DND-41 (cell line): Measurements from ENCODE around the gene PLCD3.

Experiments used
- ATAC-seq: fragments of 200-7000 bp; cut with Tn5 transposase; 3 replicates; pipeline ENCODE4 v1.9.1; 2021; ENCODE audit warnings: low read depth; ENCODE audit not compliant: insufficient read depth
- DNase-seq: peaks from one replicate; pipeline ENCODE4 v3.0.0-alpha.2; 2020
- H2AFZ ChIP-seq: 2 replicates; pipeline ENCODE4 v1.6.0; 2012; ENCODE audit warnings: low read depth, low read length
- H3K27ac ChIP-seq: 2 replicates; pipeline ENCODE4 v1.5.1; 2012; ENCODE audit warnings: low read length, inconsistent platforms
- H3K27me3 ChIP-seq: fragments of 200-600 bp; sonication (generic); 2 replicates; pipeline ENCODE4 v1.6.0; 2012; ENCODE audit warnings: low read length, mild to moderate bottlenecking, inconsistent platforms; ENCODE audit not compliant: insufficient read depth, poor library complexity
- H3K36me3 ChIP-seq: 2 replicates; pipeline ENCODE4 v1.5.1; 2012; ENCODE audit warnings: low read length, inconsistent platforms; ENCODE audit not compliant: insufficient read depth
- H3K4me1 ChIP-seq: 2 replicates; pipeline ENCODE4 v1.5.1; 2012; ENCODE audit warnings: mild to moderate bottlenecking, low read length; ENCODE audit not compliant: insufficient read depth
- H3K4me2 ChIP-seq: 2 replicates; pipeline ENCODE4 v1.6.0; 2012; ENCODE audit warnings: mild to moderate bottlenecking, moderate library complexity, low read length, inconsistent platforms; ENCODE audit not compliant: insufficient read depth
- H3K4me3 ChIP-seq, 2 experiments: fragments of 200-600 bp in 1 of 2; shearing (Covaris generic) in 1 of 2; 2 replicates each; pipeline ENCODE4 v1.5.1; 2012 to 2016; ENCODE audit warnings: inconsistent platforms in 2 of 2, low read length in 2 of 2, mild to moderate bottlenecking in 2 of 2, low read depth in 1 of 2, moderate library complexity in 1 of 2
- H3K79me2 ChIP-seq: 2 replicates; pipeline ENCODE4 v1.6.0; 2012; ENCODE audit warnings: low read length, inconsistent platforms; ENCODE audit not compliant: insufficient read depth
- H3K9ac ChIP-seq: 2 replicates; pipeline ENCODE4 v1.6.0; 2012; ENCODE audit warnings: low read depth, mild to moderate bottlenecking, inconsistent platforms, low read length, moderate library complexity
- H3K9me3 ChIP-seq: 2 replicates; pipeline ENCODE4 v1.5.1; 2012; ENCODE audit warnings: low read length, moderate library complexity, mild to moderate bottlenecking, inconsistent platforms; ENCODE audit not compliant: insufficient read depth, severe bottlenecking
- H4K20me1 ChIP-seq: 2 replicates; pipeline ENCODE4 v1.6.0; 2012; ENCODE audit warnings: low read length; ENCODE audit not compliant: insufficient read depth
- CTCF ChIP-seq: IDR thresholded peaks from 2 replicates; pipeline ENCODE4 v1.5.1; 2012; ENCODE audit warnings: borderline replicate concordance, low read length, moderate library complexity, mild to moderate bottlenecking; ENCODE audit not compliant: poor library complexity, severe bottlenecking; ENCODE audit errors: extremely low read depth
- EZH2 ChIP-seq: IDR thresholded peaks from 3 replicates; pipeline ENCODE4 v1.6.1; 2012; ENCODE audit warnings: borderline replicate concordance, low read depth, mild to moderate bottlenecking, moderate library complexity, low read length, inconsistent platforms; ENCODE audit not compliant: severe bottlenecking

PLCD3 gene

DNA sequence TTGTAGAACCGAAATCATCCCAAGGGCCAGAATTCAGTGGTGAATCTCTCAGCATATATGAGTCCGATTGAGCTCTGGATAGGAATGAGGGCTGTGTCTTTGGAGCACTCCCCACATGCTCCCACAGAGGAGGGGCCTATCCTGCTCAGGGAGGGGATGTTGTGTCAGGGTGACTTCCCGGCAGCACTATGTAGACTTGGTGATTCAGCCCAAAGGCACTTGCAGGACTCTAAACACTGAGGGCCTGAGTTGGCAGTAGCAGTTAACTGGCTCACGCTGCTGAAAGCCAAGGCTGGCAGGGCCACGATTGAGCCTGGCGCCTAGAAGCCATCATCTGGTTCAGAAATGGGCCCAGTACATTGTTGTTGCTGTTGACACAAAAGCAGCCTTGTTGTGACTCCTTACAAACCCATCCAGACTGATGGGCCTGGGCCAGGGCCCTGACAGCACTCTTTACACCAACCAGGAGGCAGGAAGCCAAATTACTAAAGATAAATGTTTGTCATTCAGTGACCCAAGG, 39.3 kb downstream of the PLCD3 start:
- Histone ChIP-seq H3K4me2 (no peak overlapping the region), H3K27me3 (no peaks in the 10 kb centered on the region), H3K36me3 (peaks cover 91% of the 10 kb centered on the region), H3K4me1 (no peaks in the 10 kb centered on the region), H4K20me1 (peaks cover 6% of the 10 kb centered on the region; the same call in 1 of the 2 replicates), H3K27ac (0 out of 2 replicates have a peak overlapping the region, but pooled peaks have one; percentile 8), H2AFZ (no peak overlapping the region), H3K9me3 (no peaks in the 10 kb centered on the region), H3K79me2 (peaks cover 2% of the 10 kb centered on the region; the same call in 1 of the 2 replicates), H3K4me3 (no peak overlapping the region), H3K9ac (no peak overlapping the region)
- TF ChIP-seq CTCF: no peak
- TF ChIP-seq EZH2: no peak
- DNase-seq: no peak
- ATAC-seq: no peak

DNA sequence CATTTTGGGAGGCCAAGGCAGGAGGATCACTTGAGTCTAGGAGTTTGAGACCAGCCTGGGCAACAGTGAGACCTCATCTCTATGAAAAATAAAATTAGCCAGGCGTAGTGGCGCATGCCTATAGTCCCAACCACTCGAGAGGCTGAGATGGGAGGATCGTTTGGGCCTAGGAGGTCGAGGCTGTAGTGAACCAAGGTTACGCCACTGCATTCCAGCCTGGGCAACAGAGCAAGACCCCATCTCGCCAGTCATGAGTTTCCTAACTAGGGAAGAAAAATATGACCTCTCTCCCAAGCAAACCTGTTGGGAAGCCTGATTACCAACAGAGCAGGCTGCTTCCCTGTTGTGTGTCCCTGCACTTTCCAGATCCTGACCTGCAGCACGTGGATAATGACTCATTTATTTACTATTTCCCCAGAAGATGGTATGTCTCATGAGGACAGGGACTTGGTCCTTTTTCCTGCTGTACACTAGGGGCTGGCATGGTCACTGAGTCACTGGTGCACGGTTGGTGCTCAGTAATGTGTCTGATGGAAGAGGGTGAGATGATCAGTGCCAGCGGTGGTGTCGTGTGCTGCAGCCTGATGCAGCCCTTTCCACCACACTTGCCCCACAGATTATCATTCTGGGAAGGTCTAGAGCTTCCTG, 40.4 kb downstream of the PLCD3 start:
- Histone ChIP-seq H3K27ac (no peak overlapping the region), H2AFZ (no peak overlapping the region)
- DNase-seq: no peak

DNA sequence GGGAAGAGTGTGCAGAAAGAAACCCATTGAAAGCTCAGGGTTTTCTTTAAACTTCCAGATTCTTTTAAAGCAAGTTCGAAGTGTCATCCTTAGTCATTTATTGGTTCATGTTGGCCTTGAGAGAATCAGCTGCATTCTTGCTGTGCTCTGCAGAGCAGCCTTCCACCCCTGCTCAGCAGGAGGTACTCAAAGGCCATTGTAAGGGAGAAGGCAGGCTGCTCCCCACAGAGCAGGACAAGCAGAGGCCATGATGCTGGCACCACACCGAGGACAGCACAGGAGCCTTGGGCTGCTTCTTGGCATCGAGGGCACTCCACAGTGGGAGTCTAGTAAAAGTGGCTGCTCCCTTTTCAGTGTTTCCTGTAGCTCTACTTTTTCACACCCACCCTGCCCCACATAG, 41.6 kb downstream of the PLCD3 start:
- no peak overlapping the region for H3K4me3 ChIP-seq
- H3K4me1 ChIP-seq: no peaks in the 10 kb centered on the region
- no peak overlapping the region for H2AFZ ChIP-seq
- H3K4me2 ChIP-seq: no peak overlapping the region
- TF ChIP-seq EZH2 (no peak), CTCF (no peak)
- no peak for ATAC-seq
- H3K27ac ChIP-seq: no peak overlapping the region
- H3K9me3 ChIP-seq: no peaks in the 10 kb centered on the region
- peaks cover 2% of the 10 kb centered on the region; the same call in 1 of the 2 replicates for H3K79me2 ChIP-seq
- H3K9ac ChIP-seq: no peak overlapping the region
- no peaks in the 10 kb centered on the region for H3K27me3 ChIP-seq
- H3K36me3 ChIP-seq: peaks cover 90% of the 10 kb centered on the region
- peaks cover 9% of the 10 kb centered on the region; the same call in 1 of the 2 replicates for H4K20me1 ChIP-seq
- DNase-seq: no peak

More for the DNA sequence above, 40.4 kb downstream of the PLCD3 start:
- no peaks in the 10 kb centered on the region for H3K9me3 ChIP-seq
- H3K4me2 ChIP-seq: no peak overlapping the region
- H3K79me2 ChIP-seq: peaks cover 2% of the 10 kb centered on the region; the same call in 1 of the 2 replicates
- H4K20me1 ChIP-seq: peaks cover 9% of the 10 kb centered on the region; the same call in 1 of the 2 replicates
- no peak for TF ChIP-seq CTCF
- TF ChIP-seq EZH2: no peak
- ATAC-seq: no peak
- H3K4me3 ChIP-seq: no peak overlapping the region
- H3K27me3 ChIP-seq: no peaks in the 10 kb centered on the region
- peaks cover 91% of the 10 kb centered on the region for H3K36me3 ChIP-seq
- H3K4me1 ChIP-seq: no peaks in the 10 kb centered on the region
- no peak overlapping the region for H3K9ac ChIP-seq
